Lung (tissue), 12 donors: ENCODE data around the gene CCT6B. TPM values are rescaled to one million over a fixed set of nuclear protein-coding genes. Genes with fewer than 3 reads are reported as not detected.

Experiments used
- ATAC-seq: fragments of 200-7000 bp; cut with Tn5 transposase; one replicate; pipeline ENCODE4 v1.9.1; 2020; ENCODE audit warnings: moderate number of reproducible peaks; ENCODE audit not compliant: insufficient read depth, low FRiP score
- DNase-seq, 3 donors: peaks; one replicate each; pipeline ENCODE4 v3.0.0-alpha.2; 2013 to 2017
- H3K27ac ChIP-seq, 2 donors: one replicate each; pipeline ENCODE4 v1.5.1; 2013; ENCODE audit warnings: mild to moderate bottlenecking in 2 of 2, moderate library complexity in 2 of 2, control low read depth in 1 of 2, inconsistent platforms in 1 of 2, low read depth in 1 of 2, low read length in 1 of 2
- H3K27me3 ChIP-seq, 3 donors: one replicate each; pipeline ENCODE4 v1.5.1; 2013; ENCODE audit warnings: low read length in 2 of 3; ENCODE audit not compliant: control insufficient read depth in 3 of 3, insufficient read depth in 3 of 3
- H3K36me3 ChIP-seq, 4 donors: one replicate each; pipeline ENCODE4 v1.5.1; 2013; ENCODE audit warnings: low read length in 4 of 4, mild to moderate bottlenecking in 1 of 4, moderate library complexity in 1 of 4; ENCODE audit not compliant: control insufficient read depth in 4 of 4, insufficient read depth in 4 of 4
- H3K4me1 ChIP-seq, 5 donors: one replicate each; pipeline ENCODE4 v1.5.1; 2013; ENCODE audit warnings: low read length in 5 of 5, mild to moderate bottlenecking in 2 of 5, moderate library complexity in 1 of 5; ENCODE audit not compliant: control insufficient read depth in 5 of 5, insufficient read depth in 5 of 5
- H3K4me3 ChIP-seq: one replicate; pipeline ENCODE4 v1.5.1; 2013; ENCODE audit warnings: mild to moderate bottlenecking, control low read depth, moderate library complexity
- H3K9ac ChIP-seq, 2 donors: one replicate each; pipeline ENCODE4 v1.5.1; 2013; ENCODE audit warnings: low read length in 2 of 2, control low read depth in 1 of 2; ENCODE audit not compliant: insufficient read depth in 1 of 2
- H3K9me3 ChIP-seq, 4 donors: one replicate each; pipeline ENCODE4 v1.5.1; 2013; ENCODE audit warnings: low read length in 3 of 4, mild to moderate bottlenecking in 1 of 4, moderate library complexity in 1 of 4; ENCODE audit not compliant: control insufficient read depth in 4 of 4, insufficient read depth in 3 of 4
- CTCF ChIP-seq: IDR thresholded peaks from 2 replicates; pipeline ENCODE4 v1.5.1; 2012; ENCODE audit warnings: mild to moderate bottlenecking; ENCODE audit errors: control extremely low read depth, extremely low read depth
- WGBS, 2 donors: extraction: QIAGEN DNeasy Blood & Tissue Kit; methylation state at CpG; one replicate each; pipeline ENCODE4 v1.1.7; 2013; 5-methylcytosine and 5-hydroxymethylcytosine counted together
- polyA plus RNA-seq, 2 donors: library from polyadenylated mRNA; stranded (reverse); fragments of 200-250 nt; gene quantifications; one replicate each; pipeline ENCODE4 v1.2.1, GENCODE V29; 2013
- total RNA-seq, 2 donors: library from RNA; depleted of rRNA in 1 of 2; stranded (reverse); fragments of >200 nt in 1 of 2; gene quantifications; one replicate each; pipeline ENCODE4 v1.2.1, GENCODE V29; 2014 to 2021
- donor health status: control.
- donor health status: control.
- donor health status: Bipolar disorder and iron deficiency.
- donor health status: healthy.
- donor health status: DM: yes; HTN: yes; CAD: no.

CCT6B gene
- total and polyA plus RNA-seq, 4 donors = 0.95 to 3.6 (median 2.2) TPM

GRCh38 chr17:34997355-34997862, 36.1 kb upstream of the CCT6B start:
- Histone ChIP-seq H3K4me3 (no peak overlapping the region), H3K36me3 (peaks cover 11 to 67% (median 41%) of the 10 kb centered on the region in 4 donors), H3K9ac (peak overlapping the region in 1 of 2 donors; percentile 15), H3K27ac (peak overlapping the region; percentile 22 to 23), H3K9me3 (no peaks in the 10 kb centered on the region), H3K4me1 (peaks cover 0 to 16% (median 15%) of the 10 kb centered on the region in 5 donors), H3K27me3 (no peaks in the 10 kb centered on the region)
- DNase-seq (peak; percentile 92 to 100 (median 98)), ATAC-seq (no peak)
- no peak for TF ChIP-seq CTCF
- 47 to 53% methylated on average over 11 of the region's 11 CpGs for WGBS, 2 donors

GRCh38 chr17:34996422-34997285, 35.4 kb upstream of the CCT6B start:
- no peak for ATAC-seq
- DNase-seq = no peak

GRCh38 chr17:34993031-34993430, 31.8 kb upstream of the CCT6B start:
- Histone ChIP-seq H3K27ac (no peak overlapping the region), H3K36me3 (peaks cover 26 to 67% (median 34%) of the 10 kb centered on the region in 4 donors), H3K9me3 (no peaks in the 10 kb centered on the region), H3K4me3 (no peak overlapping the region), H3K27me3 (no peaks in the 10 kb centered on the region), H3K4me1 (peaks cover 0 to 16% (median 14%) of the 10 kb centered on the region in 5 donors), H3K9ac (no peak overlapping the region)
- ATAC-seq = no peak
- no peak for DNase-seq
- no peak for TF ChIP-seq CTCF
- 31 to 69% methylated on average over 2 of the region's 2 CpGs for WGBS, 2 donors

More at GRCh38 chr17:34996422-34997285, 35.4 kb upstream of the CCT6B start:
- H3K36me3 ChIP-seq = peaks cover 16 to 71% (median 37%) of the 10 kb centered on the region in 4 donors
- H3K9ac ChIP-seq = no peak overlapping the region
- no peak for TF ChIP-seq CTCF
- H3K9me3 ChIP-seq = no peaks in the 10 kb centered on the region
- no peak overlapping the region for H3K27ac ChIP-seq
- no peak overlapping the region for H3K4me3 ChIP-seq
- H3K27me3 ChIP-seq = no peaks in the 10 kb centered on the region
- H3K4me1 ChIP-seq = peaks cover 0 to 16% (median 15%) of the 10 kb centered on the region in 5 donors
- WGBS, 2 donors = 56 to 78% methylated on average over 3 of the region's 3 CpGs
